Fibroblast of the aortic adventitia (primary cell): ENCODE measurements around the gene POU3F2. TPM values are rescaled to one million over a fixed set of nuclear protein-coding genes. Genes with fewer than 3 reads are reported as not detected.

Source experiments
- total RNA-seq: library from RNA; depleted of rRNA; stranded (reverse); fragments of >200 nt; gene quantifications from 2 replicates; pipeline ENCODE4 v1.2.3, GENCODE V29; 2012; ENCODE audit warnings: low replicate concordance

Gene POU3F2
- total RNA-seq, 1 donor: not detected

Other genes starting within 250 kb of the POU3F2 start
- gene FBXL4, start 113.4 kb downstream of the POU3F2 start, total RNA-seq: 14.7 and 23.6 TPM in 2 replicates